ENCODE measurements around the gene MMP15. TPM values are rescaled to one million over a fixed set of nuclear protein-coding genes. Genes with fewer than 3 reads are reported as not detected.
"Not testable (repeated sequence)": the region's sequence is repeated elsewhere in the genome, so short reads cannot be mapped to it uniquely, and the experiment has no call there.

MMP15 gene
- total RNA-seq, 2 experiments from 2014 or later: 0.46 to 0.71 TPM

- H3K27ac Mint-ChIP-seq, H3K4me3 Mint-ChIP-seq, DNase-seq, H3K27me3 Mint-ChIP-seq, H3K9me3 Mint-ChIP-seq, POLR2A ChIA-PET: not testable (repeated sequence)
- CTCF ChIA-PET: interaction anchor here (1.2 to 2.6 kb wide), 2 partner anchors 97 to 105 kb away, joined by 3 to 21 read pairs; no protein-coding TSS in a partner anchor
- H3K4me1 Mint-ChIP-seq (ENCODE audit: low read depth): peaks cover 22% of the 10 kb centered on the region
- H3K36me3 Mint-ChIP-seq: peaks cover 22% of the 10 kb centered on the region
- intact Hi-C loops (cut with micrococcal nuclease): loop anchor here (10.0 kb wide), 1 partner anchor 210 kb away; no protein-coding TSS in a partner anchor
Observed at GRCh38 chr16:58004736-58005135, 20.8 kb upstream of the MMP15 start.

GRCh38 chr16:58009856-58010416, 15.6 kb upstream of the MMP15 start:
- no peak overlapping the region for H3K27ac Mint-ChIP-seq
- CTCF ChIA-PET: no interaction called here

GRCh38 chr16:58010886-58011285, 14.7 kb upstream of the MMP15 start:
- Mint-ChIP-seq H3K9me3 (no peaks in the 10 kb centered on the region), H3K27ac (no peak overlapping the region), H3K27me3 (no peaks in the 10 kb centered on the region), H3K36me3 (peaks cover 20% of the 10 kb centered on the region), H3K4me3 (no peak overlapping the region), H3K4me1 (ENCODE audit: low read depth) (no peaks in the 10 kb centered on the region)
- CTCF ChIA-PET: interaction anchor here (1.3 kb wide), 1 partner anchor 10 kb away, joined by 3 read pairs; the partner anchor contains the start of gene USB1
- POLR2A ChIA-PET: no interaction called here
- intact Hi-C loops (cut with micrococcal nuclease): no loop called here
- DNase-seq: no peak

More at GRCh38 chr16:58009856-58010416, 15.6 kb upstream of the MMP15 start:
- DNase-seq: no peak
- intact Hi-C loops (cut with micrococcal nuclease): loop anchor here (10.0 kb wide), 1 partner anchor 215 kb away; no protein-coding TSS in a partner anchor
- peaks cover 21% of the 10 kb centered on the region for H3K36me3 Mint-ChIP-seq
- peaks cover under 1% of the 10 kb centered on the region for H3K4me1 Mint-ChIP-seq (ENCODE audit: low read depth)
- H3K9me3 Mint-ChIP-seq: no peaks in the 10 kb centered on the region
- H3K27me3 Mint-ChIP-seq: no peaks in the 10 kb centered on the region
- POLR2A ChIA-PET: no interaction called here
- H3K4me3 Mint-ChIP-seq: no peak overlapping the region

GRCh38 chr16:58011652-58012051, 13.9 kb upstream of the MMP15 start:
- H3K27ac Mint-ChIP-seq: no peak overlapping the region

GRCh38 chr16:58012481-58012880, 13.1 kb upstream of the MMP15 start:
- H3K36me3 Mint-ChIP-seq: peaks cover 11% of the 10 kb centered on the region
- CTCF ChIA-PET: no interaction called here
- no peaks in the 10 kb centered on the region for H3K9me3 Mint-ChIP-seq
- no peak overlapping the region for H3K4me3 Mint-ChIP-seq
- H3K27me3 Mint-ChIP-seq: no peaks in the 10 kb centered on the region
- no peaks in the 10 kb centered on the region for H3K4me1 Mint-ChIP-seq (ENCODE audit: low read depth)
- H3K27ac Mint-ChIP-seq: no peak overlapping the region
- no peak for DNase-seq
- POLR2A ChIA-PET: no interaction called here
- intact Hi-C loops (cut with micrococcal nuclease): no loop called here

More at GRCh38 chr16:58011652-58012051, 13.9 kb upstream of the MMP15 start:
- ChIA-PET CTCF (interaction anchor here (1.3 kb wide), 1 partner anchor 10 kb away, joined by 3 read pairs; the partner anchor contains the start of gene USB1), POLR2A (no interaction called here)
- DNase-seq: no peak
- intact Hi-C loops (cut with micrococcal nuclease): no loop called here
- no peaks in the 10 kb centered on the region for H3K27me3 Mint-ChIP-seq
- no peaks in the 10 kb centered on the region for H3K9me3 Mint-ChIP-seq
- no peaks in the 10 kb centered on the region for H3K4me1 Mint-ChIP-seq (ENCODE audit: low read depth)
- peaks cover 17% of the 10 kb centered on the region for H3K36me3 Mint-ChIP-seq
- no peak overlapping the region for H3K4me3 Mint-ChIP-seq

- DNase-seq: no peak
- H3K9me3 Mint-ChIP-seq: no peaks in the 10 kb centered on the region
- ChIA-PET CTCF (interaction anchor here (0.8 to 1.3 kb wide), 3 partner anchors 19 to 115 kb away, joined by 3 read pairs; no protein-coding TSS in a partner anchor), POLR2A (no interaction called here)
- H3K36me3 Mint-ChIP-seq: peaks cover 11% of the 10 kb centered on the region
- intact Hi-C loops (cut with micrococcal nuclease): no loop called here
- H3K27me3 Mint-ChIP-seq: no peaks in the 10 kb centered on the region
- H3K4me3 Mint-ChIP-seq: no peak overlapping the region
- H3K4me1 Mint-ChIP-seq (ENCODE audit: low read depth): no peaks in the 10 kb centered on the region
- H3K27ac Mint-ChIP-seq: no peak overlapping the region
Observed at GRCh38 chr16:58013201-58013956, 12.2 kb upstream of the MMP15 start.

GRCh38 chr16:58016840-58017446, 8.6 kb upstream of the MMP15 start:
- H3K27me3 Mint-ChIP-seq: no peaks in the 10 kb centered on the region
- peaks cover 3% of the 10 kb centered on the region for H3K4me1 Mint-ChIP-seq (ENCODE audit: low read depth)
- DNase-seq: no peak
- no peaks in the 10 kb centered on the region for H3K9me3 Mint-ChIP-seq
- POLR2A ChIA-PET: no interaction called here
- no peaks in the 10 kb centered on the region for H3K36me3 Mint-ChIP-seq
- no peak overlapping the region for H3K4me3 Mint-ChIP-seq
- H3K27ac Mint-ChIP-seq: no peak overlapping the region
- intact Hi-C loops (cut with micrococcal nuclease): no loop called here
- CTCF ChIA-PET: no interaction called here

GRCh38 chr16:58018803-58019202, 6.8 kb upstream of the MMP15 start:
- ChIA-PET CTCF (interaction anchor here (1.2 kb wide), 2 partner anchors 13 to 79 kb away, joined by 3 to 4 read pairs; no protein-coding TSS in a partner anchor), POLR2A (no interaction called here)
- no peak for DNase-seq
- Mint-ChIP-seq H3K27ac (no peak overlapping the region), H3K9me3 (no peaks in the 10 kb centered on the region), H3K4me3 (no peak overlapping the region), H3K36me3 (no peaks in the 10 kb centered on the region), H3K27me3 (no peaks in the 10 kb centered on the region), H3K4me1 (ENCODE audit: low read depth) (peaks cover 3% of the 10 kb centered on the region)
- intact Hi-C loops (cut with micrococcal nuclease): no loop called here

- Mint-ChIP-seq H3K27me3 (no peaks in the 10 kb centered on the region), H3K36me3 (no peaks in the 10 kb centered on the region), H3K27ac (peak overlapping the region; percentile 30), H3K4me3 (no peak overlapping the region), H3K4me1 (ENCODE audit: low read depth) (peaks cover 9% of the 10 kb centered on the region), H3K9me3 (no peaks in the 10 kb centered on the region)
- ChIA-PET CTCF (interaction anchor here (0.6 to 1.2 kb wide), 5 partner anchors 12 to 211 kb away, joined by 3 to 4 read pairs (median 3); no protein-coding TSS in a partner anchor), POLR2A (no interaction called here)
- DNase-seq: no peak
- intact Hi-C loops (cut with micrococcal nuclease): loop anchor here (2.0 to 10.0 kb wide), 4 partner anchors 175 to 465 kb away; partner anchors contain the start of gene CSNK2A2
Observed at GRCh38 chr16:58019866-58020538, 5.6 kb upstream of the MMP15 start.

- Mint-ChIP-seq H3K36me3 (no peaks in the 10 kb centered on the region), H3K9me3 (no peaks in the 10 kb centered on the region), H3K4me1 (ENCODE audit: low read depth) (peaks cover 10% of the 10 kb centered on the region), H3K27me3 (no peaks in the 10 kb centered on the region), H3K27ac (peak overlapping the region; percentile 9), H3K4me3 (no peak overlapping the region)
- ChIA-PET POLR2A (no interaction called here), CTCF (interaction anchor here (0.7 to 1.4 kb wide), 3 partner anchors 13 to 103 kb away, joined by 3 to 4 read pairs (median 3); no protein-coding TSS in a partner anchor)
- DNase-seq: peak; percentile 76
- intact Hi-C loops (cut with micrococcal nuclease): loop anchor here (2.0 to 10.0 kb wide), 4 partner anchors 174 to 464 kb away; partner anchors contain the start of gene CSNK2A2
Observed at GRCh38 chr16:58020628-58021521, 4.7 kb upstream of the MMP15 start.
